Tibial nerve (tissue), 3 donors: ENCODE data around the gene DBR1.

Source experiments
- POLR2A ChIP-seq, 2 donors: fragments of 450-650 bp; IDR thresholded peaks; one replicate each; pipeline ENCODE4 v1.6.1; 2017; ENCODE audit warnings: antibody characterized with exemption in 2 of 2, mild to moderate bottlenecking in 2 of 2, moderate library complexity in 2 of 2
- TF ChIP-seq, protein P1 (sequence below), 5 experiments: fragments of 200-600 bp in 3 of 5; fragments of 450-650 bp in 2 of 5; sonication (generic) in 3 of 5; IDR thresholded peaks; one replicate each; pipeline ENCODE4 v1.5.1; 2016 to 2019; ENCODE audit warnings: antibody characterized with exemption in 5 of 5, mild to moderate bottlenecking in 3 of 5, moderate library complexity in 2 of 5

DNA sequence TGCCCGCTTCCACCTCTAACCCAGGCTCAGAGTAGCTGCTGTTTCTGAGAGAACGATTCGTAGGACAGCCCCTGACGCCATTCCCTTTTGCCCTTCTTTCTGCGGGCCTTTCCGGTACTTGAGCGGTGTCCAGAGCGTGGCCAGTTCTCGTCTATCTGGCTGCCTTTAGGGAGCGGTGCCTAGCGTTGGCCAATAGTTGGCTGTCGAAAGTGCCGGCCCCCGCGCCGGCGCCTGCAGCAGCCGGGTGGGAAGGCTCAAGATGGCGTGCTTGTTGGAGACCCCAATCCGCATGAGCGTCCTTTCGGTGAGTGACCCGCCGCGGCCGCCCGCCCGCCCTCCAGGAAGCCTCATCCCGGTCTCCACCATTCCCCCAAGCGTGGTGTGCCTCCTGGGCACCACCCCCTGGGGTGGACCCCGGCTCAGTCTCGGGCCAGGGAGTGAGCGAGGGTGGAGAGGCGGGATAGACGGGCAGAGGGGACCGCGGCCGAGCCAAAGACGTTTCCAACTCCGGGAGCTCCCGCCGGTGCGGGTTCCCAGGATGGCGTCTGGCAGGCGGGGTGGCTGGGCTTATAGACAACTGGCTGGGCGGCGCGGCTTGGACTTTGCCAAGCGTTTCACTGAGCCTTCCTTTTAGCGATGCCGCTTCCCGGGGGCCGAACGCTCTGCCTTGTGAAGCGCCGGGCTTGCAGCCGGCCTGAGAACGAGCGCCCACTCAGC, 12.7 kb upstream of the DBR1 start, which contains the start of gene ARMC8:
- TF ChIP-seq, protein P1, sequence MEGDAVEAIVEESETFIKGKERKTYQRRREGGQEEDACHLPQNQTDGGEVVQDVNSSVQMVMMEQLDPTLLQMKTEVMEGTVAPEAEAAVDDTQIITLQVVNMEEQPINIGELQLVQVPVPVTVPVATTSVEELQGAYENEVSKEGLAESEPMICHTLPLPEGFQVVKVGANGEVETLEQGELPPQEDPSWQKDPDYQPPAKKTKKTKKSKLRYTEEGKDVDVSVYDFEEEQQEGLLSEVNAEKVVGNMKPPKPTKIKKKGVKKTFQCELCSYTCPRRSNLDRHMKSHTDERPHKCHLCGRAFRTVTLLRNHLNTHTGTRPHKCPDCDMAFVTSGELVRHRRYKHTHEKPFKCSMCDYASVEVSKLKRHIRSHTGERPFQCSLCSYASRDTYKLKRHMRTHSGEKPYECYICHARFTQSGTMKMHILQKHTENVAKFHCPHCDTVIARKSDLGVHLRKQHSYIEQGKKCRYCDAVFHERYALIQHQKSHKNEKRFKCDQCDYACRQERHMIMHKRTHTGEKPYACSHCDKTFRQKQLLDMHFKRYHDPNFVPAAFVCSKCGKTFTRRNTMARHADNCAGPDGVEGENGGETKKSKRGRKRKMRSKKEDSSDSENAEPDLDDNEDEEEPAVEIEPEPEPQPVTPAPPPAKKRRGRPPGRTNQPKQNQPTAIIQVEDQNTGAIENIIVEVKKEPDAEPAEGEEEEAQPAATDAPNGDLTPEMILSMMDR (IDR thresholded peaks at IDR 0.05), result no peak
- TF ChIP-seq POLR2A (IDR thresholded peaks at IDR 0.05), result peak in 1 of 2 donors; percentile 63
